Measurements from ENCODE around the gene CEACAM21.

CEACAM21 gene

DNA sequence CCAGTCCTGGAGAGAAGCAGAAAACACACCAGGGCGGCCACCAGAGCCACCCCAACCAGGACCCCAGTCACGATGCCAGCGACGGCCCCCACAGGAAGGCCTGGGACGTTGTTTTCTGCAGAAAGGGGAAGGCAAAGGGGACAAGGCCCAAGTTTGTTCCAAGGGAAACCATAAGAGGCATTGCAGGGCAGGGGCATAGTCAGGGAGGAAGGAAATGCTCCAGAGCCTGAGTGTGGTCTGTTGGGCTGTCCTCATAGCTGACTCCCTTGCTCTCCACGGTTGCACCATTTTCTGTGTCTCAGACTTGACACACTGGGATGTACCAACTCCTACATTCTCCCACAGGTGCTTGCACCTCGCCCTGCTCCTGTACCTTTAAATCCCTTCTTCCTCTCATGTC lies 45.7 kb downstream of the CEACAM21 start:
- no peak for DNase-seq

DNA sequence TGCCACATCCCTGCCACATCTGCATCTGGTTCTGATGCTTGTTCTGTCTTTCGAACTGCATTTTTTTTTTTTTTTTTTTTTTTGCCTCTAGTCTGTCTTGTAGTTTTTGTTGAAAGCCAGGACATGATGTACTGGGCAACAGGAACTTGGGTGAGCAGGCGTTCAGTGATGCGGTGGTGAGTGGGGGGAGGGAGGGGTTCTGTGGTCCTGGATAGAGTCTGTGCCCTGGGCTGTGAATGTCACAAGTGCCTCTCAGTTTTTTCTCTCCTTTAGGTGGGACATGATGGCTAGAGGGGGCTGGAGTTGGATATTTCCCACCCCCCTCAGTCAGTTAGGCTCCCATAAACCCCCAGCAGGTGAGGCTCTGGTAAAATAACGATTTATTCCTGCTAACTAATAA lies 47.4 kb downstream of the CEACAM21 start:
- no peak for DNase-seq

DNA sequence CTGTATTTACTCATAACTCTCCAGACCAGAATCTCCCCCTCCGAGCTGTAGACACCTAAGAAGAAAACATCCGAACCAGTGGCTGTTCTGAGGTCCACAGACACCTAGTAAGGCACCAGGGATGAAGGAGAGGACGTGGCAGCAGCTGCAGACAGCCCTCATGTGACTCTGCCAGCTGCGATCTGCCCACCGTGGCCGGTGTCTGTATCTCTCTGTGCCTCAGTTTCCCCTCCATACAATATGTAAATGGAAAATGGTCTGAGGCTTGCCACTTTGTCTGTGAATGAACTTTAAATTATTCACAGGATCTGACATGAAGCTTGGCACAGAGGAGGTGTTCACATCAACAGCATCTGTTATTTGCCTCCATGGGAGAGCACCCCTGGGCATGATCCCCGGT lies 48.5 kb downstream of the CEACAM21 start:
- DNase-seq = no peak

DNA sequence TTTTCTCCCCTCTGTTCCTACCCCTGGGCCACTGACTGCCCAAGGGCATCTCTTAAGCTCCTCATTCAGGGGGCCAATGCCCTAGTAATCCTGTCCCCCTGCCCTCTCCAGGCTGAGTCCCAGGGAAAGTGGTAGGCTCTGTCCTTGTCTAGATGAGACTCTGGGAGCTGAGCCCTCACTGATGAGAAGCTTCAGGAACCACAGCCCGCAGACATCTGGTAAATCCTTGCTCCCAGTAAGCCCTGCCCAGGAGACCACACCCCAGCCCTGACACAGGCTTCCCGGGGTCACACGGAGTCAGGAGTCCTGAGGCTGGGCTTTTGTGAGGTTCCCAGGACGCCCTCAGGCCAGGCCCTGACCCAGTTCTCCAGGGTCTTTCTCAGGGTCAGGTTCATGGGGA lies 49.0 kb downstream of the CEACAM21 start:
- no peak for DNase-seq

DNA sequence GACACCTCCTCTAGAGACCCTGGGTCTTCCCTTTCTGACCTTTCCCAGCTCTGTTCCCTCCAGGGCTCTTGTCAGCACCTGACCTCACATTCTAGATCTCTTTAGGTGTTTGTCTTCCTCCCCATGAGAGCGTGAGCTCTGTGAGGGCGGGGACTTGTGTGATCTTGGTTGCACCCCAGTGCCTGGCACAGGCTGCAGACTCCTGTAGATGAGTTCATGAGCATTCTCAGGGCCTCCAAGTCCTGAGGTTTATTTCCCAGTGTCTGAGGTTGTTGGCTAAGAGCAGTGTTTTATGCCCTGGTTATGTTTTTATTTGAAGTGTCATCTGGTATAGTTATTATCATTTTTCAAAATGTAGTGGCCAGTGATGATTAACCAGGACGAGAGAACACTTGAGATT lies 50.3 kb downstream of the CEACAM21 start:
- no peak for DNase-seq

DNA sequence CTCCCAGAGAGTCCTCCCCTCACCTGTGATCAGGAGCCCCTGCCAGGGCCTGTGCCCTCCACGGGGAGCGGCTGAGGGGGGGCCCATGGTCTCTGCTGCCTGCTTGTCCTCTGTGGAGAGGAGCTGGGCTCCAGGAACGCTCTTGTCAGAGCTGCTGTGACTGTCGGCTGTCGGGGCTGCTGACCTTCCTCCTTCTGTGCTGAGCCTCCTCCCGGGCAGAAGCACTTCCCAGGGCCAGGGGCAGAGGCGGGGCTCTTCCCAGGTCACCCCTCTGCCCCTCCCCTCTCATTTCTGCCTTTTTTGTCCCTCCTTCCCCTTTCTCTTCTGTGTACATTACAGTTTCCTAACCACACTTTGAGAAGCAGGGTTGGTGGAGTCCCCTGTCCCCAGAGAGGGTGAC lies 50.9 kb downstream of the CEACAM21 start, which contains the start of gene CEACAM4:
TSS of gene CEACAM4 (minus strand) at position 198 of the 400 bp plus-strand sequence. CDS start at position 87, 111 bp downstream.
- DNase-seq = no peak

DNA sequence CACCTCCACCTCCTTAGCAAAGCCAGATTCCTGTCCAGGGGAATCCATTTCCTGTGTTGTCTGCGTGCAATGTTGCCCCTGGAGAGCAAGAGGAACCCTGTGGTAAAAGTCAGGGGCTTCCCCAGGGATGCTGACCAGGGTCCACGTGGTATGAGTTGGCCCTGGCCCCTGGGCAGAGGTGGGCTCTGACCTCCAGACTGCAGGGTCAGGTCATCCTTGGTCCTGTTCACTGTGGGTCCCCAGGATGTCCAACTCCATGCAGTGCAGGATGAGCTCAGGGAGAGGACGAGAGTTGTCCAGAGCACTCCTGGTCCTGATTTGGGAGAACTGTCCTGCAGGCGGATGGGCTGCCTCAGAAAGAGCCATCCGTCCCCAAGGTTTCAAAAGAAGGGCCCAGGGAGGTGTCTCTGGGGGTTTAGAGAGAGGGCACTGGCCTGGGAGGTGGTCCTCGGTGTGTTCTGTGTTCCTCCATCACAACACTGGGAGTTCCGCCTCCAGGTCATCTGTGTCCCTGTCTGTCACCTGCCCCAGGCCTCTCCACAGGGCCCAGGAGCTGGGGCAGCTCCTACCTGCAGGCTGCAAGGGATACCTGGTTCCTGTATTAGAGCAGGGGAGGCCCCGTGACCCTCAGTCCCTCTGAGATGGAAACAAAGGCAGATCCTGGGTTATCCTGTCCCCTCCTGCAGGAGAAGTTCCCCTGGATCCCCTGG lies 52.2 kb downstream of the CEACAM21 start:
- DNase-seq = no peak
